GM18526 (cell line): ENCODE results near the gene GLS2.

Source experiments
- POLR2A ChIP-seq: IDR thresholded peaks from 3 replicates; pipeline ENCODE4 v1.6.1; 2011; ENCODE audit not compliant: insufficient read length; ENCODE audit errors: extremely low read depth

The GLS2 gene

DNA sequence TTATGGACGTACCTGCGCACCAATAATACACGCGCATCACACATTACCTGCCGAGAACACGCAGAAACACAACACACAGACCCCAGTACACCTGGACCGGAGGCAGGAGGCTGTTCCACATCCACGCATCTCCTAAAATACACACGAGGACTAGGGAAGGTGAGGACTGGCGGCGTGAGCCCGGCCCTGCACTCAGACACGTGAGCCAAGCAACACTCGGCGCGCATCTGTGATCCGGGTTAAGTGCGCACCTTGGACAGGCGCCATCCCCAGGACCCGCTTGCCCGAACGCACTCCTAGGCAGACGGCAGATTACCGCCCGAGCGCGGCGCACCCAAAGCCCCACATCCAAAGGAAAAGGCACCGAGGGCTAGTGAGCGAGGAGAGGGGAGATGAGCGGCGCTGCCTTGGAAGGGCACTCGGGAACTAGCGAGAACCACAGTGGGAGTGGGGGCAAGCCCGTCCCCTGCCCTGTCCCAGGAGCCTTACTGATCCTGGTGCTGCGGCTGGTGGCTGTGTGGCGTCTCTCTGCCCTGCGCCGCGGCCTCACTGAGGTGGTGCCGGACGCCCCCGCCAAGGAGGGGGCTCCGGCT lies 417 bp downstream of the GLS2 start:
- no peak for TF ChIP-seq POLR2A

DNA sequence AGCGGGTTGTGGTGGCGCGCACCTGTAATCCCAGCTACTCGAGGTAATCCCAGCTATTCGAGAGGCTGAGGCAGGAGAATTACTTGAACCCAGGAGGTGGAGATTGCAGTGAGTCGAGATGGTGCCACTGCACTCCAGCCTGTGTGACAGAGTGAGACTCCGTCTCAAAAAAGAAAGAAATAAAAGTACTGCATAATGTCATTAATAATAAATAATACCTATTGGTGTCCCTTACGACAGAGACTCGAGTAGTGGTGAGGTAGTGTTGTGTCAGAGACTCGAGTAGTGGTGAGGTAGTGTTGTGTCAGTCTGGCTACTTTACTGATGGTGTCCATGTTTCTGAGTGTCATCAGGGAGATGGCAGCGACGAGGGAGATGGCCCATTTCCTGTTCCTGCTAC lies 1.3 kb downstream of the GLS2 start:
- no peak for TF ChIP-seq POLR2A

DNA sequence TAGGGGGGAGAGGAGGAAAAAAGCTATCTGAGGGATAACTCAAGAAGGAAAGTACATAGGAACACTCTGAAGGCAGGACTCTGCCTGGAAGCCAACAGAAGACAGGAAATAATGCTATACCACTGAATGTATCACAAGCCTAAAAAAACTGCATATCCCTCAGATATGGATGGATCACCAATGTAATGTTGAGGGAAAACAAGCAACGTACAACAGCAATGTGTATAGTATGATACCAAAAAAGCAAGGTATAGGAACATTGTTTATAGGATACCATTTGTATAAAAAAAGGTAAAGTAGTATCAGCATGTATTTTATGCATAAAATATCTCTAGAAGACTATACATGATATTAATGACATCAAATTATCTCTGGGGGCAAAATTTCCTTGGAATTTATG lies 3.4 kb downstream of the GLS2 start:
- no peak for TF ChIP-seq POLR2A

DNA sequence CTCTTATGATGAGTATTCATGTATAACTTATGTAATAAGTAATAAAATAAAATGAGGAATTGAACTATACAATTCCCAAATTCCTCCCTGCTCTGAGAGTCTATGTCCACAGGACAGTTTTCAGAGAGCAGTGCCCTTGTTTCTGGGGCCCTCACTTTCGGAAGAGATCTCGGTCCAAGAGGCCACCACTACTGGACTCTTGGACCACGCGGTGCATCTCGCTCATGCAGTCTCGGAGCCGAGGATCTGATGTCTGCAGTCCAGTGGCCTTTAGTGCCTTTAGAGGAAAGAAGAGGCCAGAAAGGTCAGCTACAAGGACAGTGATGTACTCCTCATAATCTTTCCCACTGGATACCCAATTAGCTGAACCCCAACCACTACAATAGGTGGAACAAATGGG lies 8.3 kb downstream of the GLS2 start:
- no peak for TF ChIP-seq POLR2A

DNA sequence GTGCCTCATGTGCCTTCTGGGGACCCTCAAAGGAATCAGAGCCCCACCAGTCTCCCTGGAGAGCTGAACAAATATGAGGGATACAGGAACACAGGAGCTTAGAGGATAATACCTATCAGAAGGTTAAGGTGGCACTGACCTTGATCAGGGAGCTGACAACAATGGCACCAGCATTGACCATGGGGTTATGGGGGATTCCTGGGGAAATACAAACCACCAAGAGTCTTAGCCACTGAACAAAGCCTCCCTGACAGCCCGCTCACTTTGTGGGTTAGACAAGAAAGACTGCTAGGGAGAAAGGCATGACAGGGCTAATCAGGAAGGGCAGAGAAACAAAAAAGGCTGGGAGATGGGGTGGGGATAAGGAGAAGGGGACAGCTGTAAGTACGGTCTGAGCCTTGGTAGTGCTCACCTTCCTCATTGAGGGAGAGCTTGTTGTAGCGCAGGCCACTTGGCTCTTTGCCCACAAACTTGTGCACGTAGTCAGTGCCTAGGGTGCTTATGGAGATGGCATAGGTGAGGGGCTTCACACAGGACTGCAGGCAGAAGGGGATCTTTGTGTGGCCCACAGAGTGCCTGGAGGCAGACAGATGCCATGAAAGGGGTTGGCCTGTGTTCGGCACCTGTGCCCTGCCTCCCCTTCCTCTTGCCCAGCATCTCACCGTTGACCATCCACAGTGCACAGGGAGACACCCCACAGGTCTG lies 10.3 kb downstream of the GLS2 start:
- no peak for TF ChIP-seq POLR2A

DNA sequence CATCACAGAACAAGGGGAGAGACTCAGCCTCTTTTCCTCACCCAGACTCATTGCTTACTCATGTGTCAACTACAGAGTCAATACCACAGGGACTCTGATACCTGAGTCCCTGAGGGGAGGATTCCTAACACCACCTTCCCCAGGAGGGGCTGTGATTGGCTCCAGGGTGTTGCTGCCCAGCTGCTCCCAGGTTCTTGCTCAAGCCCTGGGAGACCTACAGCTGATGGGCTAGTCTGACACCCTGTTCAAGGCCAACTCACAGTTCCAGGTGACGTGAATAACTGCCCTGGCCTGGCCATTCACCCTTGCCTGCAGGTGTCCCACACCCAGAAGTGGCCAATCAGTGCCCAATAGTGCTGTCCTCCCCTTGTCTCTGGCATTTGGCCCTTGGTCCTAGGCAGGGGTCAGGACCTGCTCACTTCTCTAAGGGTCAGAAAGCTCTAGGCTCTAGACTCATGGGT lies 11.0 kb downstream of the GLS2 start:
- TF ChIP-seq POLR2A: no peak

DNA sequence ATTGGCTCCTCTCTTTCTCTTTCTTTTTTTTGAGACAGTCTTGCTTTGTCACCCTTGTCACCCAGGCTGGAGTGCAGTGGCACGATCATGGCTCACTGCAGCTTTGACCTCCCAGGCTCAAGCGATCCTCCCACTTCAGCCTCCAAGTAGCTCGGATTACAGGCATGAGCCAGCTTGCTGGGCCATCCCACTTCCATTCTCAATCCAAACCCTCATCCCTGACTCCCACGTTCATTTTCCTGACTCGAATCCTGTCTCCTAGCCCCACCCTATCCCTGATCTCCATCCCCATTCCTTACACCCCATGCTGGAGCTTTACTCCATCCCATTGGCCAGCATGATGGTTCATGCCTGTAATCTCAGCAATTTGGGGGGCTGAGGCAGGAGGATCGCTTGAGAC lies 11.8 kb downstream of the GLS2 start:
- TF ChIP-seq POLR2A: no peak

DNA sequence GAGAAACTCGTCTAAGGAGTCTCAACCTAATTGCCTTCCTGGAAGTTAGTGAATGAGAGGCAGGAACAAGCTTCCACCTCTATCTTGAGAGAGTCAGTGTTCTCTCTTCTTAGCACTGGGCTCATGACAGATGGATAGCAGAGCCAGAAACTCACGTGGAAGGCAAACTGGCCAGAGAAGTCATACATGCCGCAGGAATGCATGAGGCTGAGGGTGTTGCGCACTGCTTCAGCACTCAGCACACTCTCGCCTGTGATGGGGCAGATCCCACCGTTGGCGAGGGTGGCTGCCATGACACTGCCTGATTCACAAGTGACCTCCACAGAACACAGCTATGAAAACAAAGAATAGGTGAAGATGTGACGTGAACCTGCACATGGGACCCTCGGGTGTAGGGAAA lies 13.6 kb downstream of the GLS2 start:
- no peak for TF ChIP-seq POLR2A

DNA sequence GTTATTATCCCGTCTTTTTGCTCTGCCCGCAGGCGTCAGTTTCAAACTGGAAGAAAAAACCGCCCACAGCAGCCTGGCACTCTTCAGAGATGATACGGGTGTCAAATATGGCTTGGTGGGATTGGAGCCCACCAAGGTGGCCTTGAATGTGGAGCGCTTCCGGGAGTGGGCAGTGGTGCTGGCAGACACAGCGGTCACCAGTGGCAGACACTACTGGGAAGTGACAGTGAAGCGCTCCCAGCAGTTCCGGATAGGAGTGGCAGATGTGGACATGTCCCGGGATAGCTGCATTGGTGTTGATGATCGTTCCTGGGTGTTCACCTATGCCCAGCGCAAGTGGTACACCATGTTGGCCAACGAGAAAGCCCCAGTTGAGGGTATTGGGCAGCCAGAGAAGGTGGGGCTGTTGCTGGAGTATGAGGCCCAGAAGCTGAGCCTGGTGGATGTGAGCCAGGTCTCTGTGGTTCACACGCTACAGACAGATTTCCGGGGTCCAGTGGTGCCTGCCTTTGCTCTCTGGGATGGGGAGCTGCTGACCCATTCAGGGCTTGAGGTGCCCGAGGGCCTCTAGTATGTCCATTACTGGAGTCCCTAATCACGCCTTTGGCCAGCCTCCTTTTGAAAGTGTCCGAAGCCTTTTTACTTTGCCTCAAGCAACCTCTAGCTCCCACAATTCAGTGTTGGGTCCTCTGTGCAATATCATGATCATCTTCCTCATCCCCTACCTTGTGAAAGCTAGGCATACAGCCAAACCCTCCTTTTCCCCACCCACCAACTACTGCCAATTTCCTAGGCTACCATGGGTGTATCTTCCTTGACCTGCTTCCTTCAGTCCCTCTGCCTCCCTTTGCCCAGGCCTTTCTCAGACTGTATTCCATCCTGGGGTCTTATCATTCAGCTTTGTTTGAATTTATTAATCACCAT lies 18.7 kb downstream of the GLS2 start:
- no peak for TF ChIP-seq POLR2A

DNA sequence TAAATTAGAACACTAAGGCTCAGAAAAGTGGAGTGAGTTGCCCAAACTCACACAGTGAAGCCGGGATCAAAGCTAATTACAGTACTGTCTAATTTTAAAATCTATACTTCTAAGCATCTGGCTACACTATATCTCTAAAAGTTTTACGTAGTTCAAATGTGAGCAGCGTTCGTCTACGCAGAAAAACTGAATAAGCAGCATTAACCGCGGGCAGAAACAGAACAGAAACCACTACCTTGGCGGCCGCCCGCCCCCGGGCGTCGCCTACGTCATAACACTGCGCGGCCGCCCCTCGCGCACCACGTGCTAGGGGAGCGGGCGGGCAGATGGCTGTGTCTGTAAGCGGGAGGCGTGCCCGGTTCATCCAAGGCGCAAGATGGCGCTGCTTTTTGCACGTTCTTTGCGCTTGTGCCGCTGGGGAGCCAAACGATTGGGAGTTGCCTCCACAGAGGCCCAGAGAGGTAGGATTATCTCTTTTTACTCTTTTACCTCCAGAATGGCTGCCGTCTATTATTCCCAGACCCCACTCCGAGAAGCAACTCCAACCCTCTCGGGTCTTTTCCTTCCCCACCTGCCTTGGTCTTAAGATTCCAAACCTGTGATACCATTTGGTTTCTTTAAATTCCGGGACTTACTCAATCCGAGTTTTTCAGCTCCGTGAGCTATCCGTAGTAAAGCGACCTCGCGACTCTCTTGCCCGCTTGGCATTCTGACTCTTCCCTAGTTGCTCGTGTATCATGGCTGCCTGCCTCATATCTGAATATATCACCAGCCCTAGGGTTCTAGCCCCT lies 19.6 kb downstream of the GLS2 start, which contains the start of gene SPRYD4:
SPRYD4 (plus strand) TSS at position 363 of the 791 bp plus-strand sequence; CDS start at position 377, 14 bp downstream.
- peak; percentile 92 for TF ChIP-seq POLR2A

DNA sequence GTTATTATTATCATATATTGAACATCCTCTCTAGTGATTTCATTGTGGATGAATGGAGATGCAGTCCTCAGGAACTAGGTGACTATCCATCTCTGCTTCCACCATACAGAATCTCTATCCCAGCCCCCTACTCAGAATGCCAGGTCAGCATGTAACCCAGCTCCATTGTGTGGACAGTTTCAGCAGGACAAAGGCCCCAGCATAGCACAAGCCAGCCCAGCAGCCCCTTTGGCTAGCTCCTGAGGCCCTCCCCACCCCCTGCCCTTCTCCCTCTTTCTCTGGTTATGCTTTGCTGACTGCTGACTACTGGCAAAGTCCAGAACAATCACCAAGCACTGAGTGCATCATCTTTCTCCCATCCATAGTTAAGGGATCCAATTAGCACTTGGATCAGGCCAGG lies 25.4 kb downstream of the GLS2 start:
- TF ChIP-seq POLR2A: no peak

DNA sequence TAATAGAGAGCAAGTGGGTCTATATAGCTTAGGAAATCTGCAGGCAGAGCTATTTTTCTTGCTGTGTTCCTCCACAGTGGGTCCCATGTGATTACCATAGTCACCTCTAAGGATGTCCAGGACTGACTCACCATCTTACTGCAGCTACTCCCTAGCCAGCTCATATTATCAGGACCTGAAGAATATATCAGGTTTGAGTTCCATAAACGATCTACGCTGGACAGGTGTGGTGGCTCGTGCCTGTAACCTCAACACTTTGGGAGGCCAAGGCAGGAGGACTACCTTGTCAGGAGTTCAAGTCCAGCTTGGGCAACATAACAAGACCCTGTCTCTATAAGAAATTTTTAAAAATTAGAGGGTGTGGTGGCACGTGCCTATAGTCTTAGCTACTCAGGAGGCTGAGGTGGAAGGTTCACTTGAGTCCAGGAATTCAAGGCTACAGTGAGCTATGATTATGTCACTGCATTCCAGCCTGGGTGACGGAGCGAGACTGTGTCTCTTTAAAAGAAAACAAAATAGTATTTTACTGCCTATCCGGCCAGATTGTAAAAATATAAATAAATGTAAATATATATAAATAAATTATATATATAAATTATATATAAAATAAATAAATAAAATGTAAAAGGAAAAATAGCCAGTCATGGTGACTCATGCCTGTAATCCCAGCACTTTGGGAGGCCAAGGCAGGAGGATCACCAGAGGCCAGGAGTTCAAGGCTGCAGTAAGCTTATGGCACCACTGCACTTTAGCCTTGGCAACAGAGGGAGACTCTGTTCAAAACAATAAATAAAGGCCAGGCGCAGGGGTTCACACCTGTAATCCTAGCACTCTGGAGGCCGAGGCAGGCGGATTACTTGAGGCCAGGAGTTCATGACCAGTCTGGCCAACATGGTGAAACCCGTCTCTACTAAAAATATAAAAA lies 26.5 kb downstream of the GLS2 start:
- no peak for TF ChIP-seq POLR2A

DNA sequence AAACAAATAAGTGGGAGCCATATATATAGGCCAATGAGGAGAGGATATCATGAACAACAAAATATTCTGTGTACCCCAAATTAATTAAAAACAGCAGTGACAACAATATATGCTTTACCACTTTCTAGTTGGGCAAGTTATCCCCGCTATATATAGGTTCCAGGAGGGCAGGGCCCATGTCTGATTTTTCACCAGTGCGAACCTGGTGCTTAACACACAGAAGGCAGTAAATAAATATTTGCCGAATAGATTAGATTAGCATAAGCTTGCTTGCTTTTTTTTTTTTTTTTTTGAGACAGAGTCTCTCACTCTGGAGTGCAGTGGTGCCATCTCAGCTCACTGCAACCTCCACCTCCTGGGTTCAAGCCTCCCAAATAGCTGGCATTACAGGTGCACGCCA lies 30.1 kb downstream of the GLS2 start:
- no peak for TF ChIP-seq POLR2A

DNA sequence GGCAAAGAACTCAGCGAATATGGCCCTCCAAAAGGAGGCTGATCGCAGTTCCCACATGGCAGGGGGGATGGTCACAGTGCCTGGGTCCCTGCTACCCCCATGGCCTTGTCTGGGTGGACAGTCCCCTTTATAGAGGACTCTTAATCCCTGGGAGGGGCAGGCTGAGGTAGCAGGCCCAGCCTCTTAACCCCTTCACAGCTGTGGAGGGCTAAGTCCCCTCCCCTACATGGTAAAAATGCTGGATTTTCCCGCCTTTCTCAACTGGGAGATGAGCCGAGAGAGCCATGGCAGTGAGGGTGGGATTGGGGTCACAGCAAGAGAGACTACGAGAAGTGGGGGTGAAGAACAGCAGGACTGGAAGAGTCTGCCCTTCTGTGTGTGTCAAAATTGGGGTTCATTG lies 33.4 kb downstream of the GLS2 start, which contains the start of gene MIP:
MIP (minus strand) TSS at position 101 of the 400 bp plus-strand sequence; CDS start at position 57, 44 bp downstream.
- TF ChIP-seq POLR2A: no peak
